Measurements from ENCODE around the gene GSTM1.

DNA sequence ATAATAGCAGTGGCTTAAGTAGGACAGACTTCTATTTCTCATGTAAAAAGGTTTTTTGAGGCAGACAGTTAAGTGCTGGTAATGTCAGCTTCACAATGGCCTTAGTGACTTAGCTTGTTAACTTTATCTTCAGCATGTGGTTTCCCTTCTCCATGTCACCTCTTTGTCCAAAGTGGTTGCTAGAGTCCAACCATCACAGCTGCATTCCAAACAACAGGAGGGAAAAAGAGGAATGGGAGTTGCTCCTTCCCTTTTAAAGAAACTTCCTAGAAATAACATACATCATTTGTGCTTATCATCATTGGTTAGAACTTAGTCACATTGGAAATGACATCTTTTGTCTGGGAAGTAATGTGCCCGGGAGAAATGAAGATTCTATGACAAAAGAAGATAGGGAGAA lies 34.4 kb downstream of the GSTM1 start:
- TF ChIP-seq POLR2A (IDR thresholded peaks at IDR 0.05) = no peak
- TF ChIP-seq, protein P1, sequence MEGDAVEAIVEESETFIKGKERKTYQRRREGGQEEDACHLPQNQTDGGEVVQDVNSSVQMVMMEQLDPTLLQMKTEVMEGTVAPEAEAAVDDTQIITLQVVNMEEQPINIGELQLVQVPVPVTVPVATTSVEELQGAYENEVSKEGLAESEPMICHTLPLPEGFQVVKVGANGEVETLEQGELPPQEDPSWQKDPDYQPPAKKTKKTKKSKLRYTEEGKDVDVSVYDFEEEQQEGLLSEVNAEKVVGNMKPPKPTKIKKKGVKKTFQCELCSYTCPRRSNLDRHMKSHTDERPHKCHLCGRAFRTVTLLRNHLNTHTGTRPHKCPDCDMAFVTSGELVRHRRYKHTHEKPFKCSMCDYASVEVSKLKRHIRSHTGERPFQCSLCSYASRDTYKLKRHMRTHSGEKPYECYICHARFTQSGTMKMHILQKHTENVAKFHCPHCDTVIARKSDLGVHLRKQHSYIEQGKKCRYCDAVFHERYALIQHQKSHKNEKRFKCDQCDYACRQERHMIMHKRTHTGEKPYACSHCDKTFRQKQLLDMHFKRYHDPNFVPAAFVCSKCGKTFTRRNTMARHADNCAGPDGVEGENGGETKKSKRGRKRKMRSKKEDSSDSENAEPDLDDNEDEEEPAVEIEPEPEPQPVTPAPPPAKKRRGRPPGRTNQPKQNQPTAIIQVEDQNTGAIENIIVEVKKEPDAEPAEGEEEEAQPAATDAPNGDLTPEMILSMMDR (IDR thresholded peaks at IDR 0.05) = no peak

Data from esophagus squamous epithelium (tissue), 4 donors.